DND-41 (cell line): ENCODE data around the gene CNOT10.

ENCODE experiments used
- EZH2 ChIP-seq: IDR thresholded peaks from 3 replicates; pipeline ENCODE4 v1.6.1; 2012; ENCODE audit warnings: borderline replicate concordance, low read depth, mild to moderate bottlenecking, moderate library complexity, low read length, inconsistent platforms; ENCODE audit not compliant: severe bottlenecking
- TF ChIP-seq, protein P1 (sequence below): IDR thresholded peaks from 2 replicates; pipeline ENCODE4 v1.5.1; 2012; ENCODE audit warnings: borderline replicate concordance, low read length, moderate library complexity, mild to moderate bottlenecking; ENCODE audit not compliant: poor library complexity, severe bottlenecking; ENCODE audit errors: extremely low read depth

DNA sequence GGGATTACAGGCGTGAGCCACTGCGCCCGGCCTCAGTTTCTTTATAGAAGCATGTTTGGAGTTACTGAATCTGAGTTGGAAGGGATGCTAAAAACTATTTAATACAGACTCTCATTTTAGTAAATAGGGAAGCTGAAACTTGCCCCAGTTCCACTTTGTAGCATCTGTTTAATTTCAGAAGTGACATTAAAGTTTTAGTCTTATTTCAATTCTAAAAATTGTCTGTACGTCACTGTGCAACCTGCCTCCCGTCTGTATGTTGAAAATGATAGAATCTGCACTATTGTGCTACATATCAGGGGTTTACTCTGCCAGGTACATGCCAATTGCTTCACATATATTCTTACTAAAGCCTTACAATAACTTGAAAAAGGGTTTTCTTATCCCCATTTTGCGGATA lies 15.3 kb downstream of the CNOT10 start:
- TF ChIP-seq, protein P1, sequence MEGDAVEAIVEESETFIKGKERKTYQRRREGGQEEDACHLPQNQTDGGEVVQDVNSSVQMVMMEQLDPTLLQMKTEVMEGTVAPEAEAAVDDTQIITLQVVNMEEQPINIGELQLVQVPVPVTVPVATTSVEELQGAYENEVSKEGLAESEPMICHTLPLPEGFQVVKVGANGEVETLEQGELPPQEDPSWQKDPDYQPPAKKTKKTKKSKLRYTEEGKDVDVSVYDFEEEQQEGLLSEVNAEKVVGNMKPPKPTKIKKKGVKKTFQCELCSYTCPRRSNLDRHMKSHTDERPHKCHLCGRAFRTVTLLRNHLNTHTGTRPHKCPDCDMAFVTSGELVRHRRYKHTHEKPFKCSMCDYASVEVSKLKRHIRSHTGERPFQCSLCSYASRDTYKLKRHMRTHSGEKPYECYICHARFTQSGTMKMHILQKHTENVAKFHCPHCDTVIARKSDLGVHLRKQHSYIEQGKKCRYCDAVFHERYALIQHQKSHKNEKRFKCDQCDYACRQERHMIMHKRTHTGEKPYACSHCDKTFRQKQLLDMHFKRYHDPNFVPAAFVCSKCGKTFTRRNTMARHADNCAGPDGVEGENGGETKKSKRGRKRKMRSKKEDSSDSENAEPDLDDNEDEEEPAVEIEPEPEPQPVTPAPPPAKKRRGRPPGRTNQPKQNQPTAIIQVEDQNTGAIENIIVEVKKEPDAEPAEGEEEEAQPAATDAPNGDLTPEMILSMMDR = no peak
- TF ChIP-seq EZH2 = no peak
